RWPE1 (cell line): ENCODE results near the gene TPCN2.

Experiments
- CTCF ChIA-PET: fragments of 350-600 bp; sonication (Branson Sonifier 250); formaldehyde crosslinking; extraction: SDS; loops from one replicate; lab custom pipeline; 2021; lab: Yijun Ruan, JAX
- POLR2A ChIA-PET: fragments of 400-600 bp; formaldehyde crosslinking; extraction: SDS; loops from one replicate; lab custom pipeline; 2020; ENCODE audit warnings: antibody characterized with exemption; ENCODE audit not compliant: low non-redundant PET; lab: Yijun Ruan, JAX
- DNase-seq: peaks from one replicate; pipeline ENCODE4 v3.0.0; 2012; ENCODE audit warnings: low spot score
- H3K27ac ChIP-seq: fragments of 450-650 bp; 2 replicates; pipeline ENCODE4 v1.5.1; 2017
- CTCF ChIP-seq: fragments of 450-650 bp; conservative IDR thresholded peaks from 2 replicates; pipeline ENCODE4 v1.5.1; 2017; ENCODE audit warnings: low read depth, mild to moderate bottlenecking

TPCN2 gene

GRCh38 chr11:69097263-69097662 is 48.5 kb downstream of the TPCN2 start:
- no peak for DNase-seq
- ChIA-PET CTCF (no interaction called here), POLR2A (no interaction called here)
- no peak for TF ChIP-seq CTCF
- H3K27ac ChIP-seq, result no peak overlapping the region

GRCh38 chr11:69099180-69099579 is 50.4 kb downstream of the TPCN2 start:
- peak overlapping the region; percentile 5; the same call in 1 of the 2 replicates for H3K27ac ChIP-seq
- POLR2A ChIA-PET, result no interaction called here
- no peak for DNase-seq
- no peak for TF ChIP-seq CTCF
- CTCF ChIA-PET, result interaction anchor here (4.9 kb wide), 1 partner anchor 546 kb away, joined by 69 read pairs; no protein-coding TSS in a partner anchor

- ChIA-PET POLR2A (no interaction called here), CTCF (interaction anchor here (0.6 to 4.9 kb wide), 9 partner anchors 10 to 574 kb away, joined by 3 to 69 read pairs (median 4); partner anchors contain the start of gene LTO1)
- no peak overlapping the region for H3K27ac ChIP-seq
- no peak for DNase-seq
- no peak for TF ChIP-seq CTCF
Measured at GRCh38 chr11:69100454-69101114, 51.9 kb downstream of the TPCN2 start.

GRCh38 chr11:69101115-69101791 is 52.5 kb downstream of the TPCN2 start:
- TF ChIP-seq CTCF, result peak; percentile 98
- CTCF ChIA-PET, result interaction anchor here (0.5 to 4.9 kb wide), 20 partner anchors 11 to 578 kb away, joined by 3 to 69 read pairs (median 4); partner anchors contain the start of gene LTO1
- peak; percentile 87 for DNase-seq
- POLR2A ChIA-PET, result no interaction called here
- no peak overlapping the region for H3K27ac ChIP-seq

- no peak for TF ChIP-seq CTCF
- CTCF ChIA-PET, result interaction anchor here (0.5 to 4.9 kb wide), 18 partner anchors 13 to 577 kb away, joined by 3 to 69 read pairs (median 3); no protein-coding TSS in a partner anchor
- POLR2A ChIA-PET, result no interaction called here
- H3K27ac ChIP-seq, result no peak overlapping the region
- DNase-seq, result no peak
Measured at GRCh38 chr11:69101792-69102695, 53.3 kb downstream of the TPCN2 start.
